Measurements from ENCODE around the gene ABTB1. TPM values are rescaled to one million over a fixed set of nuclear protein-coding genes. Genes with fewer than 3 reads are reported as not detected.

ABTB1 gene
- total and polyA plus RNA-seq, 2 experiments from 2014 or later = 3.7 to 5.7 TPM

GRCh38 chr3:127706785-127707351 is 34.1 kb downstream of the ABTB1 start:
- Histone ChIP-seq H3F3A (replicated peaks; ENCODE audit: low read depth) (no peaks in the 10 kb centered on the region), H3K27me3 (ENCODE audit: insufficient read depth) (no peaks in the 10 kb centered on the region), H3K79me2 (replicated peaks; ENCODE audit: insufficient read depth) (no peaks in the 10 kb centered on the region), H3K4me1 (ENCODE audit: insufficient read depth) (peaks cover 9% of the 10 kb centered on the region), H4K20me1 (replicated peaks; ENCODE audit: insufficient read depth) (no peaks in the 10 kb centered on the region), H2AFZ (no peak overlapping the region), H3K4me2 (no peak overlapping the region), H3K4me3 (no peak overlapping the region), H3K9me2 (ENCODE audit: insufficient read depth) (no peaks in the 10 kb centered on the region), H3K27ac (ENCODE audit: low read depth) (no peak overlapping the region), H3K36me3 (ENCODE audit: insufficient read depth) (no peaks in the 10 kb centered on the region)
- Mint-ChIP-seq H3K27ac (no peak overlapping the region), H3K36me3 (ENCODE audit: low read depth) (no peaks in the 10 kb centered on the region), H3K4me3 (no peak overlapping the region), H3K9me3 (peaks cover 14% of the 10 kb centered on the region; the same call in 2 of the 3 replicates), H3K4me1 (peaks cover 24% of the 10 kb centered on the region), H3K27me3 (ENCODE audit: insufficient read depth, low read depth, poor library complexity) (peaks cover 14% of the 10 kb centered on the region)
- TF ChIP-seq CREB1 (CRISPR knock-in tag; IDR thresholded peaks at IDR 0.05; ENCODE audit: low read depth) (no peak), ZNF331 (CRISPR knock-in tag; IDR thresholded peaks at IDR 0.05; ENCODE audit: low read depth) (no peak), ETS1 (IDR thresholded peaks at IDR 0.05) (no peak), REST (IDR thresholded peaks at IDR 0.05; ENCODE audit: unreplicated experiment) (no peak), EZH2phosphoT487 (IDR thresholded peaks at IDR 0.05; ENCODE audit: unreplicated experiment) (no peak), JUNB (IDR thresholded peaks at IDR 0.05; ENCODE audit: unreplicated experiment) (no peak), CTCF (conservative IDR thresholded peaks at IDR 0.05; ENCODE audit: low read depth in 2 of 2) (no peak), POLR2AphosphoS5 (IDR thresholded peaks at IDR 0.05; ENCODE audit: low read depth) (no peak), STAT1 (IDR thresholded peaks at IDR 0.05; ENCODE audit: unreplicated experiment) (no peak), EZH2 (IDR thresholded peaks at IDR 0.05; ENCODE audit: low read depth, unreplicated experiment) (no peak), NANOG (IDR thresholded peaks at IDR 0.05; ENCODE audit: borderline replicate concordance) (no peak)
- ATAC-seq = no peak
- no peak for DNase-seq (ENCODE audit: low spot score)
